Activated CD8-positive, alpha-beta T cell treated with anti-CD3 and anti-CD28 coated beads for 36 hours (primary cell): ENCODE results near the gene COL24A1. TPM values are rescaled to one million over a fixed set of nuclear protein-coding genes. Genes with fewer than 3 reads are reported as not detected.
"Not testable (repeated sequence)": the region's sequence is repeated elsewhere in the genome, so short reads cannot be mapped to it uniquely, and the experiment has no call there.

Experiments used
- ATAC-seq: fragments of 200-7000 bp; cut with Tn5 transposase; one replicate; pipeline ENCODE4 v1.10.0; 2021; ENCODE audit warnings: mild to moderate bottlenecking, moderate library complexity
- CTCF ChIA-PET: fragments of 350-600 bp; sonication (Branson Sonifier 250); formaldehyde crosslinking; loops from one replicate; lab custom pipeline; 2021; ENCODE audit warnings: antibody characterized with exemption; lab: Charles Lee
- POLR2A ChIA-PET: fragments of 350-600 bp; sonication (Branson Sonifier 250); formaldehyde crosslinking; loops from one replicate; lab custom pipeline; 2021; ENCODE audit warnings: antibody characterized with exemption; lab: Charles Lee
- DNase-seq: peaks from one replicate; pipeline ENCODE4 v3.0.0-alpha.2; 2020
- H3K27ac Mint-ChIP-seq: one replicate; pipeline ENCODE4 v1.8.0; 2021; ENCODE audit warnings: mild to moderate bottlenecking, mixed read lengths
- H3K27me3 Mint-ChIP-seq: one replicate; pipeline ENCODE4 v1.8.0; 2021; ENCODE audit warnings: mixed read lengths
- H3K36me3 Mint-ChIP-seq: one replicate; pipeline ENCODE4 v1.8.0; 2021; ENCODE audit warnings: low read depth, mixed read lengths
- H3K4me1 Mint-ChIP-seq: one replicate; pipeline ENCODE4 v1.8.0; 2021; ENCODE audit warnings: low read depth, mixed read lengths
- H3K4me3 Mint-ChIP-seq: one replicate; pipeline ENCODE4 v1.8.0; 2021; ENCODE audit warnings: mild to moderate bottlenecking, moderate library complexity, mixed read lengths
- H3K9me3 Mint-ChIP-seq: one replicate; pipeline ENCODE4 v1.8.0; 2021; ENCODE audit warnings: mixed read lengths
- CTCF ChIP-seq: fragments of 200-600 bp; IDR thresholded peaks from one replicate; pipeline ENCODE4 v1.8.0; 2022; ENCODE audit warnings: antibody characterized with exemption, mild to moderate bottlenecking
- intact Hi-C: fragments of 100-400 bp; cut with micrococcal nuclease; formaldehyde crosslinking; loops from one replicate; pipeline ENCODE4 v1.10.0; 2022
- total RNA-seq, 2 experiments: library from RNA; stranded (reverse); gene quantifications; one replicate each; pipeline ENCODE4 v1.2.3, GENCODE V29; 2021

The COL24A1 gene
- total RNA-seq, 2 experiments from 2014 or later, result not detected

DNA sequence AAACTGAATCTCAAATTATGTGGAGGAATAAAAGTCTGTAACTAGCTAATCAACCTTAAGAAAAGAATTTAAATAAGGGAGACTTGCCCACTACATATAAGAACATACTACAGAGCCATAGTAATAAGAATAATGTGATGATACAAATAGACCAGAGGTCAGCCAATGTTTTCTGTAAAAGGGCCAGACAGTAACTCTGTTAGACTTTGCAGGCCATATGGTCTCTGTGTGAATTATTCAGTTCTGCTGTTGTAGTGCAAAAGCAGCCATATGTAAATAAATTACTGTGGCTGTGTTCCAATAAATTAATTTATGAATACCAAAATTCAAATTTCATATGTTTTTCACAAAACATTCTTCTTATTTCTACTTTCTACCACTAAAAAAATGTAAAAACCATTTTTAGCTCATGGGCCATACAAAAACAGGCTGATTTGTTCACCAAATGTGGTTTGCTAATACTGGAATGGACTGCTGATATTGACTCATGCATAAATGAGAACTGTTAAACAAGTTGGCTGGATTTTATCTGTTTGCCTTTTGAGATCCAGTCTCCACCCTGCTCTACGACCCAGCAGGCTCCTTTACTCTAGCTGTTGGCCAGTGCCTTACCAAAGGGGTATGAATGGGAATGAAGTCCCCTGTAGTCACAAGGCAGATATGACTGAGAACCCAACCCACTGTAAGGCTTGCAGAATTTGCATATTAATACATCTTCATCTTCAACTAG, 350.2 kb downstream of the COL24A1 start:
- ATAC-seq (no peak), DNase-seq (no peak)
- ChIA-PET CTCF (no interaction called here), POLR2A (no interaction called here)
- Mint-ChIP-seq H3K4me1 (no peaks in the 10 kb centered on the region), H3K27ac (no peak overlapping the region), H3K27me3 (no peaks in the 10 kb centered on the region), H3K9me3 (no peaks in the 10 kb centered on the region), H3K36me3 (no peaks in the 10 kb centered on the region), H3K4me3 (no peak overlapping the region)
- intact Hi-C loops, result no loop called here
- TF ChIP-seq CTCF, result no peak

DNA sequence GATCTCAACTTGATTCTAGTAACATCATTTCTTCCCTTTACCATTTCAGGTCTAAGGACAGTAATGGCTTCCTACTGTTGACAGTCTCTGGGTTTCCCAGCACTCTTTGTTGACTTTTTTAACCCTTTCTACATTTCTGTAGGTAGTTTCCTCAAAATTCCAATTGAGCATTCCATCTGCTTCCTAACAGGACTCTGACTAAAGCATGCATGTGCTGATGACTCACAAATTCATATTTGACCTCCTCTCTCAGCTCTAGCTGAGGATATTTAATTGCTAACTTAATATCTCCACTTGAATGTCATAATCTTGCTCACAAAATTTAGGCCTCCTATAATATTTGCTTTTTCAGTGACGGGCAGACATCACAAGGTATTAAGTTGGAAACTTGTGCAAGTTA, 355.1 kb downstream of the COL24A1 start:
- DNase-seq (no peak), ATAC-seq (no peak)
- no peak for TF ChIP-seq CTCF
- intact Hi-C loops, result no loop called here
- no peaks in the 10 kb centered on the region for H3K4me1 Mint-ChIP-seq
- no peaks in the 10 kb centered on the region for H3K9me3 Mint-ChIP-seq
- ChIA-PET CTCF (no interaction called here), POLR2A (no interaction called here)
- no peak overlapping the region for H3K27ac Mint-ChIP-seq
- H3K4me3 Mint-ChIP-seq, result no peak overlapping the region
- H3K27me3 Mint-ChIP-seq, result no peaks in the 10 kb centered on the region
- H3K36me3 Mint-ChIP-seq, result no peaks in the 10 kb centered on the region

GRCh38 chr1:85799737-85800136, 356.8 kb downstream of the COL24A1 start:
- intact Hi-C loops, result no loop called here
- Mint-ChIP-seq H3K36me3 (no peaks in the 10 kb centered on the region), H3K27ac (no peak overlapping the region), H3K4me1 (no peaks in the 10 kb centered on the region), H3K4me3 (no peak overlapping the region), H3K27me3 (no peaks in the 10 kb centered on the region), H3K9me3 (no peaks in the 10 kb centered on the region)
- CTCF ChIA-PET, result interaction anchor here (1.0 kb wide), 1 partner anchor 8 kb away, joined by 3 read pairs; no protein-coding TSS in a partner anchor
- no peak for DNase-seq
- ATAC-seq, result no peak
- TF ChIP-seq CTCF, result no peak
- POLR2A ChIA-PET, result no interaction called here

- TF ChIP-seq CTCF, result no peak
- H3K4me3 Mint-ChIP-seq, result no peak overlapping the region
- POLR2A ChIA-PET, result no interaction called here
- intact Hi-C loops, result no loop called here
- no peaks in the 10 kb centered on the region for H3K4me1 Mint-ChIP-seq
- DNase-seq, result no peak
- no peaks in the 10 kb centered on the region for H3K9me3 Mint-ChIP-seq
- H3K27me3 Mint-ChIP-seq, result no peaks in the 10 kb centered on the region
- no peaks in the 10 kb centered on the region for H3K36me3 Mint-ChIP-seq
- CTCF ChIA-PET, result no interaction called here
- H3K27ac Mint-ChIP-seq, result no peak overlapping the region
- no peak for ATAC-seq
Measured at GRCh38 chr1:85798419-85798818, 358.2 kb downstream of the COL24A1 start.

- H3K4me1 Mint-ChIP-seq, intact Hi-C loops, ATAC-seq, H3K9me3 Mint-ChIP-seq, H3K27me3 Mint-ChIP-seq, DNase-seq, H3K27ac Mint-ChIP-seq, POLR2A ChIA-PET, H3K36me3 Mint-ChIP-seq, H3K4me3 Mint-ChIP-seq: not testable (repeated sequence)
- CTCF ChIA-PET, result interaction anchor here (1.1 kb wide), 1 partner anchor 46 kb away, joined by 3 read pairs; no protein-coding TSS in a partner anchor
Measured at GRCh38 chr1:85777021-85777420, 379.6 kb downstream of the COL24A1 start.
